Activated gamma-delta T cell treated with anti-CD3 and anti-CD28 coated beads, Interleukin-2, amount 50 U/mL, for 16 hours (primary cell): ENCODE data around the gene SLC22A23.

ENCODE experiments used
- DNase-seq: peaks from one replicate; pipeline ENCODE4 v3.0.0-alpha.2; 2020; ENCODE audit warnings: low read depth

SLC22A23 gene

DNA sequence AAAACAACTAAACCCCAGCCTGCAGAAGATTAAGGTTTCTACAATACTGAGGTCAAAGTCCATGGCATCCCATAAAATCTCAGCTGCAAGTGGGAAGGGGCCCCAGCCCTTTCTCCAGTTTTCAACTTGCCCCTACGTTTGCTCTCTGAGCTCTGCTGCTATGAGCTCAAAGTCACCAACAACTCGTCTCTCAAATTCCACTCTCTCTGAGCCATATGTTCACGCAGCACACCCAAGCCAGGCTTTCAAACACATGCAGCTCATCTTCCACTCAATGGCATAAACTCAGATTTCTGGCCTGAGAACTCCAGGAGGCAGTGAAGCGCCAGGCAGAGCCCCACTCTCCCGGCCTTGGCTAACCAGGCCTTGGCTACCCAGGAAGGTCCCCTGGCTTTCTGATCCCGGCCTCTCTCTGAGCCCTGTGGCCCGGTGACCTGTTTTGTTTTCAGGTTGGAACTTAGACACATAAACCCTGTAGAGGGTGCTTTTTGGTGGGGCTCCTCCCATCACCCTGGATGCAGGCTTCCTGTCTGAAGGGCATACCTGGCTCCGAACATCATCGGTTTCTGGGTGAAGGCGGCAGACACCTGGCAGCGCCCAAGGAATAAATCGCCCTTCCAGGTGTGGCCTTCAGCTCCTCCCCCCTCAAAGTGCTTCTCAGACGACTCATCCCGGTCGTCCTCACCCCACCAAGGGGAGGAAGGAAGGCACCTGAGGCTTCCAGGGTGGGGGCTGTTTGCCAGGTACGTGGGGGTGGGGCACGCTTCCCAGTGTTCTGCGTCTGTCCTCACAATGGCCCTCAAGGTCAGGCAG lies 12.4 kb downstream of the SLC22A23 start:
- no peak for DNase-seq

- no peak for DNase-seq
Observed at GRCh38 chr6:3443221-3443515, 13.7 kb downstream of the SLC22A23 start.

DNA sequence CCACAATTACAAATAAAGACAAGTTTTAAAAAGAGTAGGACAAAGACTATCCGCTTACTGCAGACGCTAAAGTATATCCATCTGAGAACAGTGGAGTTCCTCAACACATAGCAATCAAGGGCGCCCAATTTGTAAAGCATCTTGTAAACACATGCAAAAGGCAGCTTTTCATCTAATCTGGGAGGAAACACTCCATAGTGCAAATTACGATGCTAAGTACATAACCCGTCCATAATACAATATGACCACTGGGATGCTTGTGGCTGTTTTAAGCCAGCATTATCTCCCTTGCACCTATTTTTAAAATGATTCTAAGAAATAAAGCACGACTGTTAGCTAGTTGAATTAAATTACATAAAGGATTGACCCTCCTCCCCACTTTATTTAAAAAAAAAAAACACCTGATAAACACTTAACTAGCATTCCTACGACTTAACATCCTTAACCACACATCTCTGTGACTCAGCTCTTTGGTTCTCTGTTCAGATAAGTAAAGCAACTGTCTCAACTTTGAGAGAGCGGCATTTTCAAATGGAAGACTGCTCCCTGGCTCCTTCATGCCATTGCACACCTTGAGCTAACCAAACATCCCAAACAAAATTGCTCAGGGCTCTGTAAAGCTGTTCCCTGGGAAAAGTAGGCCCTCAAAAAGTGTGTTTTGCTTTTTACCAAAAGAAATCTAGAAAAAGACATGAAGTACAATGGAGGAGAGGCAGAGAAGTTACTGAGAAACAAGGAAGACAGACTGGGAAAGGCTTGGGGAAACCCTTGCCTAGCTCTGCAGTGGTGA lies 14.2 kb downstream of the SLC22A23 start:
- no peak for DNase-seq

GRCh38 chr6:3440911-3441310 lies 15.9 kb downstream of the SLC22A23 start:
- no peak for DNase-seq

- DNase-seq: no peak
Observed at GRCh38 chr6:3439961-3440360, 16.9 kb downstream of the SLC22A23 start.

DNA sequence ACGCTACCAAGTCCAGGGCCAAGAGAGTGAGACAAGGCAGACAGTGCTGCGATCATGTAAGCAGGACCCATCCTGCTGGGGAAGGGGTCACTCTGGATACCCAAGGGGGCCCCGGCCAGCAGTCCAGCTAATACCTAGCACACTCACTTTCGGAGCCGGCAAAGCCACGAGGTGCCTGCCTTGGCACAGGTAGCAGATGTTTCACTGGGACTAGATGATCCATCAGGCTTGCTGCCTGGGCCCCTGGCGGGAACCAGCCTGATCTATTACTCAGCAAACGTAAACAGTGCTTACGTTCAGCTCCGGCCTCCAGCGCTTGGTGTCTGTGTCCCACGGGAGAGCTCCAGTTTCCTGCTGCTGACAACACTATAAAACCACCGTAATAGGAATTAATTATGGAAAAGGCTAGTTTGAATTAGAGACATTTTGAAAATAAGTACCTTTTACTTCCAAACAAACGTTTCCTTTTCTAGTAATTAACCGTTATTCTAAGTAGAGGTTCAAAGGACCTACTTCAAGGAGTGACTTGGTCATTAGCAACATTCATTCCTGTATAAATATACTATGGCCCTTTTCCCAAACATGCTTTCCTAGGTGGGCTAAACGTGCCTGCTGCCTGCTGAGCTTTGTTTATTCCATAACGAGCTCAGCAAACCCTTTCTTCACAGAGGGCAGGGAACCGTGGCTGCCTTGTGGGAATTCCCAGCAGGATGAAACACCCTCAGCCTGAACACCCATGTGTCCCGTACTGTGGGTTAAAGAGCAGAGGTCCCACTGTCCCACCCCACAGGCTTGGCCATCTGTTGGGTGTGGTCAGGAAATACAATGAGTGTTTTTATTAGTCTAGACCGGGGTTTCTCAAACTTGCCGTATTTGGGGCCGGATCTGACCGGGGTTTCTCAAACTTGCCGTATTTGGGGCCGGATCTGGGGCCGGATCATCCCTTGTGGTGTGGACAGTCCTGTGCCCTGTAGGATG lies 18.4 kb downstream of the SLC22A23 start:
- no peak for DNase-seq

DNA sequence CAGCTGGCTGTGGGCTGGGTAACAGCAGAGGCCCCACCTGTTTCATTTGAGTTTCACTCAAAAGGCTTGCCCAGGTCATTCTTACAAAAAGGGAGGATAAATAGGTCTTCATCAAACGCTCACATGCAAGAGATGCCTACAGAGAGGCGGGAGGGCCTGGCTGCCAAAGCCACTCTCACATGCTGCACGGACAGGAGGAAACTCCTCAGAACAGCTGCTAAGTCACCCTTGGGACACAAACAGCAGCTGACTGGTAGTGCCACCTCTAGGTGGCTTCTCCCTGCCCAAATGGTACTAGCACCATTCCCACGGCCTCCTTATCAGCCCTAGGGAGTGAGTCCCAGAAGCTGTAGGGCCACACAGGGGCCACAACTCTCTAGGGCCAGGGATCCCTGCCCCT lies 23.8 kb downstream of the SLC22A23 start:
- DNase-seq: no peak

GRCh38 chr6:3432416-3432815 lies 24.4 kb downstream of the SLC22A23 start:
- DNase-seq: no peak

- DNase-seq: no peak
Observed at GRCh38 chr6:3431994-3432393, 24.9 kb downstream of the SLC22A23 start.

- DNase-seq: no peak
Observed at GRCh38 chr6:3429211-3429610, 27.6 kb downstream of the SLC22A23 start.

DNA sequence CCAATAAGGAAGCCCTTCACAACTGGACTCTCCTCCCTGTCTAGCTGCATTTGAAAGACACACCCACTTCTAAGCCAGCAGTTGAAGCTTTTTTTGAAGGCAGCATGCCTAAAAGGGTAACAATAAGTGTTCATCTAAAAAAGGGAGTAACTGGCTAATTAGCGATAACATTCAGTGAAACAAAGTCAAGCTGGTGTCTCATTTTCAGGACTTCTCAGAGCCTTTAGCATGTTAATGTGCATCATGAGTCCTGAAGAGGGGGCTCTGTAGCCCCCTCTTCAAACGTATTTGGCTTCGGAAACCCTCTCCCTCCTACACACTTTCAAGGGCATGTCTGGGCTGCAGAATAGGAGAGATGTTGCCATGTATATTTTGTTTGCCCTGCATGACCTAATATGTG lies 28.1 kb downstream of the SLC22A23 start:
- no peak for DNase-seq

DNA sequence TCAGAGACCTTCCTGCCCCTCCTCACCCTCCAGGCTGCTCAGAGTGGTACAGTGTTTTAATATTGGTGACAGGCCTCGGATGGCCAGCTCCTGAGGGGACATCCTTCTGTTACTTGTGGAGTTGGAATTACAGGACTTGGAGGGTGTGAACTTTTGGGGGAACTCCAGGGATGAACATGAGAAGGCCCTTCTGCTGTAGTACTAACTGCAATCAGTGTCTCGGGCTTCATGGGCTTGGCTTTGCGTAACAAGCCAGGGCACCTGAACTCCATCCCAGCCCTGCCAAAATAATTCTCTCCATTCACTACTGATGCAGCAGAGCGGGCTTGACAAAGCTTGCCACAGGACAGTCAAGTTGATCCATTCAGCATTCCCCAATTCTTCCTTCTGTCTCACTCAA lies 28.6 kb downstream of the SLC22A23 start:
- DNase-seq: no peak

DNA sequence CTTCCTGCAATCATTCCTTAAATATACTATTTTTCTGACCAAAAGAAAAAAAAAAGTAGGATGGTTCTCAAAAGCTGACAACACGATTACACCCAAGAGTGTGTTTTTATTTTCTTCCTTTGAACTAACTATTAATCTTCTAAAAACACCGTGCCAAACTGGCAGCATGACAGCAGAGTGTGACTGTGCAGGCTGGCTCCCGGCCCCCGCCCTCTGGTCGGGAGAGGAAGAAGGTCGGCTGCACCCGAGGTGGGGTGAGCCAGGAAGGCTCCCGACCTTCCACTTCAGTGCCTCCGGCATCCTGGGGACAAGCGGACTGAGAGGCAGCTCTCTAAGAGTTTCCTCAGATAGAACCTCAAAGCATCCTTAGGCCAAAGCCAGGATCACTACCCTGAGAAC lies 29.2 kb downstream of the SLC22A23 start:
- DNase-seq: no peak

DNA sequence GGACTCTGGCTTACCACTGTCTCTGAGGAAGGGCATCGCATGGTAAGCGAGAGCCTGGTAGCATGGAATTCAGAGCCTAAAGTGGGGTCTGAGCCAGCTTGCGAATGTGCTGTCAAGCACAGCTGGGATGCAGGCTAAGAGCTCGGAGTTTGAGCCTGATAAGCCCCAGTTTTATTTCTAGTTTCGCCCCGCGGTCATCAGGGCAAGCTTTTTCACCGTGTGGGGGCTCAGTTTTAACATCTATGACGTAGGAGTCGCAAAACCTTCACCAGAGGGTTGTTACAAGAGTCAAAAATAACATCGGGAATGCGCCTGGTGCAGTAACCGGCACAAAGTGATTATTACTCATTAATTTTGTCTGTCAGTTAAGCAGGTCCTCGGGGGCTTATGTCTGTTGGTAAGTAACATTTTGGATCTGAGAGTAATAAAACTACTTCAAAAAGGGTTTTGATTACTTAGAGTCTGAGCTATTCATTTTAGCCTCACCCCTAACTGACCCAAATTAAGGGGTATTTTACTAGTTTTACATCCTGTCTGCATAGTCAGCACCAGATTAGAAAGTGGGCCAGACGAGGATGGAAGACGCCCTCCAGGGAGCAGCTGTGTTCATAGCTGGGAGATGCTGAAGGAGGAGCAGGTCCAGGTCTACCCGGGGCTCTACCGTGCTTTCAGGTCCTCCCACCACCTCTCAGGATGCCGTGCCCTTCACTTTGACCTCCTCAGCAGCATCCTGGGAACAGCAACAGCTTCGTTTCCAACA lies 29.7 kb downstream of the SLC22A23 start:
- no peak for DNase-seq

DNA sequence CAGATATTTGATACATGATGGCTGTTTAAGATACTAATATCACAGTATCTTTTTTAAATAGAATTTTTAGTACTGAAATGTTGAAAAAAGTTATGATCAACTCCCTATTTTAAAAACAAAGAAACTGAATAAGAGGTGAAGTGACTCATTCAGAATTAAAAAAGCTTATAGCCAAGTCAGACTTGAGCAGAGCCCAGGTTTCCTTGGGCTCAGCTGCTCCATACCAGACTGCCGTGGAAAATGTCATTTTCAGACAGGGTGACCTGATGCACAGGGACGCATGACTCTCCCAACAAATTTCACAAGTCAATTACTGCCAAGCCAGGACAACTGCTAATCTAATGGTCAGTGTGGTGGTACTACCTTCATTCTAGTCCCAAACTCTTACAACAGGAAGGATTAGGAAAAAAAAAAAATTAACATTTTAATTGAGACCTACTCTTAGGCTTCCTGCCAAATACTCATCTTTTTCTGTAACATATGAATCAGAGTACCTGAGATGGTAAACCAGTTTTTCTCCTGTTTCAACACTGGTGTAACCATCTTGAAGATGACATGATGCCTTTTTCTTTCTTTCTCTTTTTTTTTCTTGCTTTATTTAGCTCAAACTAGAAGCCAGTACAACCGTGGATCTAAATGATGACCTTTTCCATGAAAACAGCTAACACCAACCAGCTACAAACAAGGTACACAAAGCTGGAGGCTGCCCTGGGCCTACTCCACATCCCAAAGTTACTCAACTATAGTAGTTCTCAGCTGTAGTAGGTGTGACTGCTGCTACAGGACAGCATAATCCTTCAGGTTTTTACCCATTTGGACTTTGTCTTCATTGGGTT lies 30.5 kb downstream of the SLC22A23 start:
- no peak for DNase-seq

DNA sequence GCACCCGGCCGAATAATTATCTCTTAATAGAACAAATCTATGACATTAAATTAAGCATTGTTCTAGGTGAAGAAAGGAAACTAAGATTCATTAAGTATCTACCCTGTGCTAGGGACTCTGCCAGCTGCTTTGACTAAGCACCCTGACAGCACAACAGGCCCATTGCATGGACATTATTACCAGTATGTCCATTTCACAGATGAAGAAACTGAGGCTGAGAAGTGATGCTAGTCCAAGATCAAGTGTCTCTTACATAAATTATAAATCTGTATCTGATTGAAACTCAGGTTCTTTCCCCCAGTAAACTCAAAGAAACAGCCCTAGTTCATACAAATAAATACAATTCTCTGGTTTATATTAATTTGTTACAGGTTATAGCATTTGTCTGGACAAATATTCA lies 31.3 kb downstream of the SLC22A23 start:
- no peak for DNase-seq

GRCh38 chr6:3424185-3424927 lies 32.5 kb downstream of the SLC22A23 start:
- DNase-seq: no peak

DNA sequence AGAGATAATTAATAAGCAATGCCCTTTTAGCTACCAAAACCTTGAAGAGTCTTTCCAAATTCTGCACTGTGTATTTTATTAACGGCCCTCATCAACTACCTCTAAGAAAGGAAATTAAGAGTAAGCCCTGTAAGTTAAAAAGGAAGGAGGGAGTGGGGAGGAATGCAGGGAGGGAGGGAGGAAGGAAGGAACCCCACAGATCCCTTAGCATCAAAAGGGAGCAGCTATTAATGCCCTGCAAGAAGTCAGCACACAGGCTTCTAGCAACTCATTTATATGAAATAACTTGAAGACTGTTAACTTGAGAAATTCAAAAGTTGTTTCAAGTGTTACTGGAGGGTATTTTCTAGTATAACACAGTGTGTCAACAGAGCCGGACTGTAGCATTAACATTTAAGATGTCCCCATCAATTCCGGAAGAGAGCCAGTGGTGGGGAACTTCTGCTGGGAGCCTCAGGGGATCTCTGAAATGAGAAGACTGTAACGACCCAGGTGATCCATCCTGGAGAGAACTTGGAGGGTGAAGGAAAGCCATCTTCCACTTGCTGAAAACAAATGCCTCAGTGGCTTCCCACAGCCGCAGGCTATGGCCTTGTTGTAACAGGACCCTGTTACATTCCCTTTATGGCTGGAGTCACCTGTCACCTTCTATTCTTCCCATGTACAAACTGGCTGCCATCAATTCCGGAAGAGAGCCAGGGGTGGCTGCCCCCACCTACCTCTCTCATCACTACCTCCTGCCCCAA lies 33.2 kb downstream of the SLC22A23 start:
- no peak for DNase-seq

GRCh38 chr6:3422435-3423070 lies 34.3 kb downstream of the SLC22A23 start:
- DNase-seq: no peak
